HCT116 (cell line): ENCODE measurements around the gene POFUT2. TPM values are rescaled to one million over a fixed set of nuclear protein-coding genes. Genes with fewer than 3 reads are reported as not detected.

ENCODE experiments used
- ATAC-seq: fragments of 200-7000 bp; cut with Tn5 transposase; 2 replicates; pipeline ENCODE4 v1.9.1; 2020; ENCODE audit warnings: mild to moderate bottlenecking, moderate library complexity
- BruUV-seq: library from RNA; stranded (reverse); fragments of 400-500 nt; replicated peaks from 2 replicates; lab custom pipeline; 2021; lab: Mats Ljungman, UMichigan
- CTCF ChIA-PET: fragments of 300-600 bp; sonication (Branson Sonifier 250); formaldehyde crosslinking; loops from one replicate; lab custom pipeline; 2021; ENCODE audit warnings: antibody characterized with exemption; lab: Charles Lee
- POLR2A ChIA-PET: fragments of 300-600, 350-600 bp; sonication (Branson Sonifier 250); formaldehyde crosslinking; loops from one replicate; lab custom pipeline; 2021; ENCODE audit warnings: antibody characterized with exemption; lab: Charles Lee
- RAD21 ChIA-PET, 2 experiments: fragments of 300-600 bp; sonication (Branson Sonifier 250); formaldehyde crosslinking; loops; one replicate each; lab custom pipeline; 2023; ENCODE audit warnings: low total read pairs in 2 of 2; ENCODE audit not compliant: uncharacterized antibody in 2 of 2, unreplicated experiment in 2 of 2, low non-redundant PET in 1 of 2; lab: Charles Lee
- DNase-seq: peaks from one replicate; pipeline ENCODE4 v3.0.0-alpha.2; 2010; ENCODE audit warnings: low read depth, low spot score
- H2AFZ ChIP-seq: fragments of 200-600 bp; shearing (Covaris generic), sonication (generic); 2 replicates; pipeline ENCODE4 v1.6.1; 2017; ENCODE audit warnings: low read depth, mixed run types, mixed read lengths, antibody characterized with exemption, low read length; ENCODE audit not compliant: poor library complexity, severe bottlenecking
- H3K27ac ChIP-seq: 2 replicates; pipeline ENCODE4 v1.5.1; 2012; ENCODE audit warnings: low read depth, low read length
- H3K27me3 ChIP-seq: fragments of 200-600 bp; sonication (generic); 2 replicates; pipeline ENCODE4 v1.6.1; 2016; ENCODE audit warnings: mixed run types, low read length, mixed read lengths; ENCODE audit not compliant: insufficient read depth
- H3K36me3 ChIP-seq, 2 experiments: fragments of 200-500 bp in 1 of 2; fragments of 200-600 bp in 1 of 2; sonication (Bioruptor generic) in 1 of 2; sonication (generic) in 1 of 2; 2 replicates each; pipeline versions ENCODE4 v1.5.1 to v1.6.1; 2014 to 2016; ENCODE audit warnings: low read length in 2 of 2, inconsistent platforms in 1 of 2, mixed read lengths in 1 of 2, mixed run types in 1 of 2; ENCODE audit not compliant: insufficient read depth in 2 of 2, control insufficient read depth in 1 of 2
- H3K4me1 ChIP-seq, 2 experiments: fragments of 200-600 bp in 1 of 2; sonication (generic) in 1 of 2; 2 replicates each; pipeline versions ENCODE4 v1.5.1 to v1.6.1; 2012 to 2017; ENCODE audit warnings: low read length in 2 of 2, inconsistent platforms in 1 of 2, mild to moderate bottlenecking in 1 of 2, mixed read lengths in 1 of 2, mixed run types in 1 of 2, moderate library complexity in 1 of 2; ENCODE audit not compliant: insufficient read depth in 2 of 2, control insufficient read depth in 1 of 2
- H3K4me2 ChIP-seq: fragments of 200-600 bp; sonication (generic); 2 replicates; pipeline ENCODE4 v1.6.1; 2017; ENCODE audit warnings: mixed run types, low read length, mixed read lengths
- H3K4me3 ChIP-seq, 2 experiments: fragments of 200-600 bp in 1 of 2; sonication (generic) in 1 of 2; replicated peaks in 1 of 2; 2 replicates each; pipeline ENCODE4 v1.5.1; 2011 to 2016; ENCODE audit warnings: low read length in 2 of 2, control low read depth in 1 of 2, low read depth in 1 of 2, mild to moderate bottlenecking in 1 of 2, mixed read lengths in 1 of 2, mixed run types in 1 of 2
- H3K79me2 ChIP-seq: fragments of 200-600 bp; sonication (generic); 2 replicates; pipeline ENCODE4 v1.6.1; 2017; ENCODE audit warnings: mild to moderate bottlenecking, mixed run types, low read length, moderate library complexity, mixed read lengths; ENCODE audit not compliant: insufficient read depth
- H3K9ac ChIP-seq: fragments of 200-600 bp; sonication (generic); 2 replicates; pipeline ENCODE4 v1.6.1; 2016; ENCODE audit warnings: low read length, mixed read lengths
- H3K9me2 ChIP-seq: fragments of 200-600 bp; sonication (generic), shearing (Covaris generic); 2 replicates; pipeline ENCODE4 v1.6.1; 2017; ENCODE audit warnings: mixed run types, mild to moderate bottlenecking, moderate library complexity; ENCODE audit not compliant: insufficient read depth
- H3K9me3 ChIP-seq, 2 experiments: fragments of 200-500 bp in 1 of 2; fragments of 200-600 bp in 1 of 2; sonication (Bioruptor generic) in 1 of 2; sonication (generic) in 1 of 2; 2 replicates each; pipeline ENCODE4 v1.6.1; 2014 to 2017; ENCODE audit warnings: low read length in 2 of 2, mixed read lengths in 2 of 2, inconsistent platforms in 1 of 2, low read depth in 1 of 2, mild to moderate bottlenecking in 1 of 2, mixed run types in 1 of 2, moderate library complexity in 1 of 2; ENCODE audit not compliant: control insufficient read depth in 1 of 2, insufficient read depth in 1 of 2
- H4K20me1 ChIP-seq: fragments of 200-600 bp; sonication (generic), shearing (Covaris generic); 2 replicates; pipeline ENCODE4 v1.6.1; 2017; ENCODE audit warnings: mixed run types, mild to moderate bottlenecking, moderate library complexity; ENCODE audit not compliant: insufficient read depth
- ATF3 ChIP-seq: IDR thresholded peaks from 2 replicates; pipeline ENCODE4 v1.6.1; 2012
- CEBPB ChIP-seq: IDR thresholded peaks from 2 replicates; pipeline ENCODE4 v1.6.1; 2012; ENCODE audit warnings: low read depth
- CTCF ChIP-seq, 3 experiments: fragments of 200-600 bp in 1 of 3; sonication (generic) in 1 of 3; IDR thresholded peaks in 2 of 3; conservative IDR thresholded peaks in 1 of 3; 2 replicates each; pipeline ENCODE4 v1.5.1; 2012 to 2017; ENCODE audit warnings: low read depth in 2 of 3, low read length in 2 of 3, antibody characterized with exemption in 1 of 3, borderline replicate concordance in 1 of 3, control low read depth in 1 of 3, mild to moderate bottlenecking in 1 of 3, mixed read lengths in 1 of 3, mixed run types in 1 of 3, moderate library complexity in 1 of 3; ENCODE audit not compliant: insufficient read depth in 1 of 3
- EGR1 ChIP-seq: IDR thresholded peaks from 2 replicates; pipeline ENCODE4 v1.6.1; 2012; ENCODE audit warnings: low read depth
- EZH2 ChIP-seq: fragments of 200-600 bp; sonication (generic); IDR thresholded peaks from 2 replicates; pipeline ENCODE4 v1.6.1; 2017; ENCODE audit warnings: antibody characterized with exemption, mixed run types
- EZH2phosphoT487 ChIP-seq: fragments of 200-600 bp; IDR thresholded peaks from 2 replicates; pipeline ENCODE4 v1.6.1; 2018; ENCODE audit warnings: antibody characterized with exemption, borderline replicate concordance
- FOSL1 ChIP-seq: IDR thresholded peaks from 2 replicates; pipeline ENCODE4 v1.6.1; 2012; ENCODE audit warnings: low read depth
- JUND ChIP-seq: IDR thresholded peaks from 2 replicates; pipeline ENCODE4 v1.6.1; 2012
- POLR2A ChIP-seq: IDR thresholded peaks from 2 replicates; pipeline ENCODE4 v1.7.0; 2011; ENCODE audit warnings: borderline replicate concordance; ENCODE audit not compliant: insufficient read depth, insufficient read length; ENCODE audit errors: extremely low read depth
- POLR2AphosphoS5 ChIP-seq: IDR thresholded peaks from 2 replicates; pipeline ENCODE4 v1.6.1; 2011; ENCODE audit warnings: mild to moderate bottlenecking, low read depth, low read length, moderate library complexity
- RAD21 ChIP-seq: IDR thresholded peaks from 2 replicates; pipeline ENCODE4 v1.6.1; 2012; ENCODE audit warnings: low read depth, mild to moderate bottlenecking
- REST ChIP-seq: IDR thresholded peaks from 2 replicates; pipeline ENCODE4 v1.6.1; 2012; ENCODE audit warnings: low read depth
- SIN3A ChIP-seq: IDR thresholded peaks from 2 replicates; pipeline ENCODE4 v1.6.1; 2012; ENCODE audit warnings: low read depth
- SP1 ChIP-seq: IDR thresholded peaks from 2 replicates; pipeline ENCODE4 v1.6.1; 2012; ENCODE audit warnings: low read depth
- SRF ChIP-seq: IDR thresholded peaks from 2 replicates; pipeline ENCODE4 v1.6.1; 2012; ENCODE audit warnings: low read depth
- TCF7L2 ChIP-seq: IDR thresholded peaks from 2 replicates; pipeline ENCODE4 v1.7.0; 2011; ENCODE audit warnings: borderline replicate concordance, inconsistent platforms; ENCODE audit not compliant: insufficient read depth, insufficient read length; ENCODE audit errors: extremely low read depth
- ZBTB33 ChIP-seq: IDR thresholded peaks from 2 replicates; pipeline ENCODE4 v1.6.1; 2011; ENCODE audit warnings: mild to moderate bottlenecking, low read length, moderate library complexity; ENCODE audit not compliant: insufficient replicate concordance; ENCODE audit errors: extremely low read depth
- ZFX ChIP-seq: fragments of 450-650 bp; IDR thresholded peaks from 2 replicates; pipeline ENCODE4 v1.6.1; 2017
- intact Hi-C: fragments of 100-400 bp; cut with micrococcal nuclease; formaldehyde crosslinking; loops from 2 replicates; pipeline ENCODE4 v1.10.0; 2022
- total RNA-seq: library from RNA; stranded (reverse); gene quantifications from one replicate; pipeline ENCODE4 v1.2.1, GENCODE V29; 2021; ENCODE audit not compliant: unreplicated experiment

POFUT2 gene
- total RNA-seq, 1 experiment from 2014 or later: 20.5 TPM

GRCh38 chr21:45217010-45217409, 70.7 kb downstream of the POFUT2 start (continued):
- no peak for TF ChIP-seq EZH2phosphoT487
- TF ChIP-seq CTCF (IDR thresholded peaks at IDR 0.05 in 2 of 3, conservative IDR thresholded peaks at IDR 0.05 in 1 of 3; ENCODE audit: borderline replicate concordance in 1 of 3, insufficient read depth in 1 of 3, low read depth in 2 of 3, low read length in 2 of 3): no peak

- no peaks in the 10 kb centered on the region for H3K27me3 ChIP-seq
- H3K9me2 ChIP-seq: no peaks in the 10 kb centered on the region
- H3K4me3 ChIP-seq: no peak overlapping the region
- BruUV-seq: no TSS peak
- no peak overlapping the region for H2AFZ ChIP-seq
- H4K20me1 ChIP-seq: no peaks in the 10 kb centered on the region
- no peaks in the 10 kb centered on the region for H3K79me2 ChIP-seq
- H3K9me3 ChIP-seq: peaks cover 8 to 9% of the 10 kb centered on the region in 2 experiments; a peak in 3 of 4 replicates
- ATAC-seq (no peak), DNase-seq (no peak)
- no peaks in the 10 kb centered on the region for H3K4me1 ChIP-seq
- RAD21 ChIA-PET: no interaction called here
- POLR2A ChIA-PET: no interaction called here
- H3K36me3 ChIP-seq: peaks cover 0 to 4% of the 10 kb centered on the region in 2 experiments; a peak in 1 of 4 replicates
- CTCF ChIA-PET: no interaction called here
- H3K4me2 ChIP-seq: no peak overlapping the region
- intact Hi-C loops: no loop called here
- H3K9ac ChIP-seq: no peak overlapping the region
- H3K27ac ChIP-seq: no peak overlapping the region
- no peak for TF ChIP-seq CEBPB
- no peak for TF ChIP-seq ZFX
- no peak for TF ChIP-seq POLR2A
- no peak for TF ChIP-seq SRF
- TF ChIP-seq SIN3A: no peak
- no peak for TF ChIP-seq EGR1
- TF ChIP-seq ZBTB33: no peak
- TF ChIP-seq RAD21: no peak
- TF ChIP-seq FOSL1: no peak
- TF ChIP-seq JUND: no peak
- no peak for TF ChIP-seq EZH2phosphoT487
- no peak for TF ChIP-seq POLR2AphosphoS5
- no peak for TF ChIP-seq SP1
- TF ChIP-seq REST: no peak
- TF ChIP-seq EZH2: no peak
- TF ChIP-seq ATF3: no peak
- TF ChIP-seq TCF7L2: no peak
Measured at GRCh38 chr21:45215213-45215612, 72.5 kb downstream of the POFUT2 start.
